NCI-H446 (cell line): Measurements from ENCODE around the gene OXA1L.
"Not testable (repeated sequence)": the region's sequence is repeated elsewhere in the genome, so short reads cannot be mapped to it uniquely, and the experiment has no call there.

ENCODE experiments used
- DNase-seq, 2 experiments: peaks; one replicate each; lab custom pipeline; 2025; lab: John Stamatoyannopoulos, UW

Gene OXA1L

GRCh38 chr14:22800346-22800745 lies 33.9 kb downstream of the OXA1L start:
- no peak for DNase-seq

GRCh38 chr14:22801716-22802115 lies 35.2 kb downstream of the OXA1L start:
- DNase-seq, result no peak

- DNase-seq, result no peak
Observed at GRCh38 chr14:22802860-22803686, 36.6 kb downstream of the OXA1L start.

- no peak for DNase-seq
Observed at GRCh38 chr14:22803687-22803974, 37.1 kb downstream of the OXA1L start.

GRCh38 chr14:22805235-22805634 lies 38.7 kb downstream of the OXA1L start:
- not testable (repeated sequence) for DNase-seq

- no peak for DNase-seq
Observed at GRCh38 chr14:22807432-22808087, 41.1 kb downstream of the OXA1L start.

- no peak for DNase-seq
Observed at GRCh38 chr14:22808388-22809209, 42.1 kb downstream of the OXA1L start.

GRCh38 chr14:22811722-22812121 lies 45.2 kb downstream of the OXA1L start:
- DNase-seq, result no peak

- no peak for DNase-seq
Observed at GRCh38 chr14:22812744-22813143, 46.3 kb downstream of the OXA1L start.

GRCh38 chr14:22813145-22813544 lies 46.7 kb downstream of the OXA1L start:
- DNase-seq, result no peak

GRCh38 chr14:22814373-22814772 lies 47.9 kb downstream of the OXA1L start:
- DNase-seq, result no peak

GRCh38 chr14:22814941-22815713 lies 48.6 kb downstream of the OXA1L start, which contains the start of gene SLC7A7:
Gene SLC7A7, minus strand, starts transcription at chr14:22815435. Its CDS starts 2,037 bp downstream, at chr14:22813398.
- no peak for DNase-seq

- no peak for DNase-seq
Observed at GRCh38 chr14:22819151-22819988, 52.9 kb downstream of the OXA1L start.

- DNase-seq, result no peak
Observed at GRCh38 chr14:22820731-22821130, 54.2 kb downstream of the OXA1L start.

- DNase-seq, result no peak
Observed at GRCh38 chr14:22821193-22822015, 54.9 kb downstream of the OXA1L start.

- DNase-seq, result no peak
Observed at GRCh38 chr14:22822016-22822570, 55.6 kb downstream of the OXA1L start.
